Lung (tissue), 12 donors: ENCODE results near the gene C1orf210. TPM values are rescaled to one million over a fixed set of nuclear protein-coding genes. Genes with fewer than 3 reads are reported as not detected.

Experiments
- ATAC-seq: fragments of 200-7000 bp; cut with Tn5 transposase; one replicate; pipeline ENCODE4 v1.9.1; 2020; ENCODE audit warnings: moderate number of reproducible peaks; ENCODE audit not compliant: insufficient read depth, low FRiP score
- DNase-seq, 3 donors: peaks; one replicate each; pipeline ENCODE4 v3.0.0-alpha.2; 2013 to 2017
- H3K27ac ChIP-seq, 2 donors: one replicate each; pipeline ENCODE4 v1.5.1; 2013; ENCODE audit warnings: mild to moderate bottlenecking in 2 of 2, moderate library complexity in 2 of 2, control low read depth in 1 of 2, inconsistent platforms in 1 of 2, low read depth in 1 of 2, low read length in 1 of 2
- H3K27me3 ChIP-seq, 3 donors: one replicate each; pipeline ENCODE4 v1.5.1; 2013; ENCODE audit warnings: low read length in 2 of 3; ENCODE audit not compliant: control insufficient read depth in 3 of 3, insufficient read depth in 3 of 3
- H3K36me3 ChIP-seq, 4 donors: one replicate each; pipeline ENCODE4 v1.5.1; 2013; ENCODE audit warnings: low read length in 4 of 4, mild to moderate bottlenecking in 1 of 4, moderate library complexity in 1 of 4; ENCODE audit not compliant: control insufficient read depth in 4 of 4, insufficient read depth in 4 of 4
- H3K4me1 ChIP-seq, 5 donors: one replicate each; pipeline ENCODE4 v1.5.1; 2013; ENCODE audit warnings: low read length in 5 of 5, mild to moderate bottlenecking in 2 of 5, moderate library complexity in 1 of 5; ENCODE audit not compliant: control insufficient read depth in 5 of 5, insufficient read depth in 5 of 5
- H3K4me3 ChIP-seq: one replicate; pipeline ENCODE4 v1.5.1; 2013; ENCODE audit warnings: mild to moderate bottlenecking, control low read depth, moderate library complexity
- H3K9ac ChIP-seq, 2 donors: one replicate each; pipeline ENCODE4 v1.5.1; 2013; ENCODE audit warnings: low read length in 2 of 2, control low read depth in 1 of 2; ENCODE audit not compliant: insufficient read depth in 1 of 2
- H3K9me3 ChIP-seq, 4 donors: one replicate each; pipeline ENCODE4 v1.5.1; 2013; ENCODE audit warnings: low read length in 3 of 4, mild to moderate bottlenecking in 1 of 4, moderate library complexity in 1 of 4; ENCODE audit not compliant: control insufficient read depth in 4 of 4, insufficient read depth in 3 of 4
- WGBS, 2 donors: extraction: QIAGEN DNeasy Blood & Tissue Kit; methylation state at CpG; one replicate each; pipeline ENCODE4 v1.1.7; 2013; 5-methylcytosine and 5-hydroxymethylcytosine counted together
- polyA plus RNA-seq, 2 donors: library from polyadenylated mRNA; stranded (reverse); fragments of 200-250 nt; gene quantifications; one replicate each; pipeline ENCODE4 v1.2.1, GENCODE V29; 2013
- total RNA-seq, 2 donors: library from RNA; depleted of rRNA in 1 of 2; stranded (reverse); fragments of >200 nt in 1 of 2; gene quantifications; one replicate each; pipeline ENCODE4 v1.2.1, GENCODE V29; 2014 to 2021
- TF ChIP-seq, protein P1 (sequence below): IDR thresholded peaks from 2 replicates; pipeline ENCODE4 v1.5.1; 2012; ENCODE audit warnings: mild to moderate bottlenecking; ENCODE audit errors: control extremely low read depth, extremely low read depth
- donor health status: control.
- donor health status: control.
- donor health status: Bipolar disorder and iron deficiency.
- donor health status: healthy.
- donor health status: DM: yes; HTN: yes; CAD: no.

C1orf210 gene
- total and polyA plus RNA-seq, 4 donors, result 10.4 to 25.9 (median 21.0) TPM

GRCh38 chr1:43324810-43325209 lies 39.4 kb upstream of the C1orf210 start:
- ATAC-seq, result no peak
- H3K36me3 ChIP-seq, result peaks cover 0 to 5% (median 0%) of the 10 kb centered on the region in 4 donors
- WGBS, 2 donors, result 80 to 88% methylated on average over 1 of the region's 1 CpG
- H3K9ac ChIP-seq, result no peak overlapping the region
- no peak for DNase-seq
- H3K4me1 ChIP-seq, result peaks cover 0 to 5% (median 0%) of the 10 kb centered on the region in 5 donors
- H3K27ac ChIP-seq, result no peak overlapping the region
- H3K9me3 ChIP-seq, result peaks cover 0 to 13% (median 3%) of the 10 kb centered on the region in 4 donors
- H3K4me3 ChIP-seq, result no peak overlapping the region
- TF ChIP-seq, protein P1, sequence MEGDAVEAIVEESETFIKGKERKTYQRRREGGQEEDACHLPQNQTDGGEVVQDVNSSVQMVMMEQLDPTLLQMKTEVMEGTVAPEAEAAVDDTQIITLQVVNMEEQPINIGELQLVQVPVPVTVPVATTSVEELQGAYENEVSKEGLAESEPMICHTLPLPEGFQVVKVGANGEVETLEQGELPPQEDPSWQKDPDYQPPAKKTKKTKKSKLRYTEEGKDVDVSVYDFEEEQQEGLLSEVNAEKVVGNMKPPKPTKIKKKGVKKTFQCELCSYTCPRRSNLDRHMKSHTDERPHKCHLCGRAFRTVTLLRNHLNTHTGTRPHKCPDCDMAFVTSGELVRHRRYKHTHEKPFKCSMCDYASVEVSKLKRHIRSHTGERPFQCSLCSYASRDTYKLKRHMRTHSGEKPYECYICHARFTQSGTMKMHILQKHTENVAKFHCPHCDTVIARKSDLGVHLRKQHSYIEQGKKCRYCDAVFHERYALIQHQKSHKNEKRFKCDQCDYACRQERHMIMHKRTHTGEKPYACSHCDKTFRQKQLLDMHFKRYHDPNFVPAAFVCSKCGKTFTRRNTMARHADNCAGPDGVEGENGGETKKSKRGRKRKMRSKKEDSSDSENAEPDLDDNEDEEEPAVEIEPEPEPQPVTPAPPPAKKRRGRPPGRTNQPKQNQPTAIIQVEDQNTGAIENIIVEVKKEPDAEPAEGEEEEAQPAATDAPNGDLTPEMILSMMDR, result no peak
- no peaks in the 10 kb centered on the region for H3K27me3 ChIP-seq

DNA sequence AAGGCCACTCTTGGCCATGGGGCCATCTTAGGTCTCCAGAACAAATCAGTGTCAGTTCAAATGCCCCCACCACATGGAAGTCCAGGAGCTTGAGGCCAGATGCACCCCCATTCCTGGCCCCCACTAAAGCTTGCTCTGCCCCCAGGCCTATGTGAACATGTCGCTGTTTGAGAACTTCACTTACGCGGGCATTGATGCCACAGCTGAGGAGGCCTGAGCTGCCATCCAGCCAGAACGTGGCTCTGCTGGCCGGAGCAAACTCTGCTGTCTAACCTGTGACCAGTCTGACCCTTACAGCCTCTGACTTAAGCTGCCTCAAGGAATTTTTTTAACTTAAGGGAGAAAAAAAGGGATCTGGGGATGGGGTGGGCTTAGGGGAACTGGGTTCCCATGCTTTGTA lies 37.1 kb upstream of the C1orf210 start:
- peaks cover 0 to 6% (median 0%) of the 10 kb centered on the region in 5 donors for H3K4me1 ChIP-seq
- no peak overlapping the region for H3K4me3 ChIP-seq
- H3K36me3 ChIP-seq, result peaks cover 0 to 10% (median 0%) of the 10 kb centered on the region in 4 donors
- DNase-seq, result no peak
- no peak for ATAC-seq
- H3K9me3 ChIP-seq, result peaks cover 0 to 5% (median 2%) of the 10 kb centered on the region in 4 donors
- no peak overlapping the region for H3K27ac ChIP-seq
- H3K27me3 ChIP-seq, result no peaks in the 10 kb centered on the region
- TF ChIP-seq, protein P1, result no peak
- no peak overlapping the region for H3K9ac ChIP-seq
- WGBS, 2 donors, result 96 to 97% methylated on average over 5 of the region's 5 CpGs

DNA sequence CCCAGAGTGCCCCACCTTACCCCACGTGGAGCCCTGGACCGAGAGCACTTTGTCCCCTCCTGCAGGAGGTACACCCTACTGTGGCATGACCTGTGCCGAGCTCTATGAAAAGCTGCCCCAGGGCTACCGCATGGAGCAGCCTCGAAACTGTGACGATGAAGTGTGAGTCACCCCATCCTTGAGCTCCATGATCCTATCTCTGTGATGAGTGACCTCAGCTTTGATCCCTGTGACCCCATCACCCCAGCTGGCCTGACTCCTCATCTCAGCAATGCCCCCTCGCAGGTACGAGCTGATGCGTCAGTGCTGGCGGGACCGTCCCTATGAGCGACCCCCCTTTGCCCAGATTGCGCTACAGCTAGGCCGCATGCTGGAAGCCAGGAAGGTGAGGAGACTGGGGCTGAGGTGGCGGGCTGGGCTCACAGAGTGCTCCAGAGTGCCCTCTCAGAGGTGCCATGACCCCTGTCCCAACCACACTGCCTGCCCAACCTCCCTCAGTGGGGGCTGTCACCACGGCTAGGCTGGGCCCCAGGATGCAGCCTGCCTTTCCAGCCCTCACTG lies 36.0 kb upstream of the C1orf210 start:
- Histone ChIP-seq H3K4me3 (no peak overlapping the region), H3K27ac (no peak overlapping the region), H3K36me3 (peaks cover 0 to 10% (median 0%) of the 10 kb centered on the region in 4 donors), H3K4me1 (peaks cover 0 to 6% (median 0%) of the 10 kb centered on the region in 5 donors), H3K9me3 (peaks cover 0 to 4% (median 2%) of the 10 kb centered on the region in 4 donors), H3K9ac (no peak overlapping the region), H3K27me3 (no peaks in the 10 kb centered on the region)
- no peak for ATAC-seq
- TF ChIP-seq, protein P1, result no peak
- DNase-seq, result no peak
- 94 to 96% methylated on average over 16 of the region's 16 CpGs for WGBS, 2 donors
